A673 (cell line): Measurements from ENCODE around the gene GPC6. TPM values are rescaled to one million over a fixed set of nuclear protein-coding genes. Genes with fewer than 3 reads are reported as not detected.

Experiments
- BruUV-seq: library from RNA; stranded (reverse); fragments of 400-500 nt; replicated peaks from 2 replicates; lab custom pipeline; 2021; lab: Mats Ljungman, UMichigan
- CTCF ChIA-PET: fragments of 300-600 bp; sonication (Branson Sonifier 250); formaldehyde crosslinking; loops from one replicate; lab custom pipeline; 2022; ENCODE audit warnings: antibody characterized with exemption; lab: Charles Lee
- POLR2A ChIA-PET: fragments of 300-600 bp; sonication (Branson Sonifier 250); formaldehyde crosslinking; loops from one replicate; lab custom pipeline; 2022; ENCODE audit warnings: antibody characterized with exemption; ENCODE audit not compliant: low non-redundant PET; lab: Charles Lee
- DNase-seq: peaks from one replicate; pipeline ENCODE4 v3.0.0-alpha.2; 2015; ENCODE audit warnings: low spot score
- H3K27ac ChIP-seq: fragments of 200-600 bp; sonication (generic); 2 replicates; pipeline ENCODE4 v1.5.1; 2016; ENCODE audit warnings: mixed run types, low read depth, mild to moderate bottlenecking, mixed read lengths, antibody characterized with exemption, low read length; ENCODE audit not compliant: poor library complexity, severe bottlenecking
- H3K27me3 ChIP-seq: fragments of 200-600 bp; sonication (generic); replicated peaks from 2 replicates; pipeline ENCODE4 v1.6.1; 2017; ENCODE audit warnings: mixed run types, low read depth, mild to moderate bottlenecking, mixed read lengths, antibody characterized with exemption, low read length; ENCODE audit not compliant: insufficient read depth, poor library complexity
- H3K36me3 ChIP-seq: fragments of 200-600 bp; sonication (generic); 2 replicates; pipeline ENCODE4 v1.6.1; 2016; ENCODE audit warnings: mixed run types, mild to moderate bottlenecking, mixed read lengths, antibody characterized with exemption, low read length; ENCODE audit not compliant: insufficient read depth, poor library complexity, severe bottlenecking
- H3K4me1 ChIP-seq: fragments of 200-600 bp; sonication (generic); 2 replicates; pipeline ENCODE4 v1.6.1; 2017; ENCODE audit warnings: mixed run types, mild to moderate bottlenecking, mixed read lengths, antibody characterized with exemption, low read length; ENCODE audit not compliant: insufficient read depth, poor library complexity, severe bottlenecking
- H3K4me3 ChIP-seq: fragments of 200-600 bp; sonication (generic); 2 replicates; pipeline ENCODE4 v1.5.1; 2016; ENCODE audit warnings: low read depth, mixed run types, mild to moderate bottlenecking, mixed read lengths, low read length; ENCODE audit not compliant: poor library complexity, severe bottlenecking
- H3K9me3 ChIP-seq: fragments of 200-600 bp; sonication (generic); 2 replicates; pipeline ENCODE4 v1.6.1; 2016; ENCODE audit warnings: mixed run types, low read depth, mild to moderate bottlenecking, mixed read lengths, antibody characterized with exemption, low read length; ENCODE audit not compliant: poor library complexity, severe bottlenecking
- EZH2 ChIP-seq: fragments of 200-600 bp; sonication (generic); IDR thresholded peaks from 2 replicates; pipeline ENCODE4 v1.6.1; 2017; ENCODE audit warnings: borderline replicate concordance, low read depth, mild to moderate bottlenecking, mixed read lengths, antibody characterized with exemption, low read length; ENCODE audit not compliant: poor library complexity, severe bottlenecking
- intact Hi-C: fragments of 100-400 bp; cut with micrococcal nuclease; formaldehyde crosslinking; loops from one replicate; pipeline ENCODE4 v1.10.0; 2022; ENCODE audit not compliant: unreplicated experiment
- total RNA-seq: library from RNA; stranded (reverse); gene quantifications from 2 replicates; pipeline ENCODE4 v1.2.3, GENCODE V29; 2021
- TF ChIP-seq, protein P1 (sequence below): fragments of 300-800, 200-600 bp; sonication (generic); conservative IDR thresholded peaks from 2 replicates; pipeline ENCODE4 v1.5.1; 2017; ENCODE audit warnings: low read depth, mild to moderate bottlenecking, antibody characterized with exemption, low read length, moderate library complexity, mixed read lengths

The GPC6 gene
- total RNA-seq, 1 experiment from 2014 or later, result 23.3 TPM

DNA sequence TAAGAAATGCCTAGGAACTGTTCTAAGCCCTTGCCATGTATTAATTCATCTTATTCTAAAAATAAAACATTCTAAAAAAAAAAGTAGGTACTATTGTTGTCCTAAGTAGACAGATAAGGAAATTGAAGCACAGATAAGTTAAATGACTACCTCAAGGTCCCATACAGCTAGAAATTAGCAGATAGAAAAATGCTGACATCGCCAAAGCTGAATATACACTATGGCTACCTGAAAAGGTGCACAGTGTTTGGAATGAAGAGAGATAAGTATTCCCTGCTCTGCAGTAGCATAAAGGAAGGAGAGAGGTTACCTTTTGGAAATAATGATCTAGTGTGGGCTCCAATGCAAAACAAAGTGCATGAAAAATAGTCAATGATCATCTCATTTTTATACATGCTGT, 1187.5 kb downstream of the GPC6 start:
- Histone ChIP-seq H3K4me1 (peaks cover 8% of the 10 kb centered on the region), H3K27me3 (no peaks in the 10 kb centered on the region), H3K9me3 (no peaks in the 10 kb centered on the region), H3K36me3 (no peaks in the 10 kb centered on the region), H3K4me3 (no peak overlapping the region), H3K27ac (no peak overlapping the region)
- no peak for DNase-seq
- ChIA-PET CTCF (no interaction called here), POLR2A (no interaction called here)
- intact Hi-C loops, result no loop called here
- BruUV-seq, result no TSS peak
- TF ChIP-seq EZH2, result no peak
- TF ChIP-seq, protein P1, sequence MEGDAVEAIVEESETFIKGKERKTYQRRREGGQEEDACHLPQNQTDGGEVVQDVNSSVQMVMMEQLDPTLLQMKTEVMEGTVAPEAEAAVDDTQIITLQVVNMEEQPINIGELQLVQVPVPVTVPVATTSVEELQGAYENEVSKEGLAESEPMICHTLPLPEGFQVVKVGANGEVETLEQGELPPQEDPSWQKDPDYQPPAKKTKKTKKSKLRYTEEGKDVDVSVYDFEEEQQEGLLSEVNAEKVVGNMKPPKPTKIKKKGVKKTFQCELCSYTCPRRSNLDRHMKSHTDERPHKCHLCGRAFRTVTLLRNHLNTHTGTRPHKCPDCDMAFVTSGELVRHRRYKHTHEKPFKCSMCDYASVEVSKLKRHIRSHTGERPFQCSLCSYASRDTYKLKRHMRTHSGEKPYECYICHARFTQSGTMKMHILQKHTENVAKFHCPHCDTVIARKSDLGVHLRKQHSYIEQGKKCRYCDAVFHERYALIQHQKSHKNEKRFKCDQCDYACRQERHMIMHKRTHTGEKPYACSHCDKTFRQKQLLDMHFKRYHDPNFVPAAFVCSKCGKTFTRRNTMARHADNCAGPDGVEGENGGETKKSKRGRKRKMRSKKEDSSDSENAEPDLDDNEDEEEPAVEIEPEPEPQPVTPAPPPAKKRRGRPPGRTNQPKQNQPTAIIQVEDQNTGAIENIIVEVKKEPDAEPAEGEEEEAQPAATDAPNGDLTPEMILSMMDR, result no peak

DNA sequence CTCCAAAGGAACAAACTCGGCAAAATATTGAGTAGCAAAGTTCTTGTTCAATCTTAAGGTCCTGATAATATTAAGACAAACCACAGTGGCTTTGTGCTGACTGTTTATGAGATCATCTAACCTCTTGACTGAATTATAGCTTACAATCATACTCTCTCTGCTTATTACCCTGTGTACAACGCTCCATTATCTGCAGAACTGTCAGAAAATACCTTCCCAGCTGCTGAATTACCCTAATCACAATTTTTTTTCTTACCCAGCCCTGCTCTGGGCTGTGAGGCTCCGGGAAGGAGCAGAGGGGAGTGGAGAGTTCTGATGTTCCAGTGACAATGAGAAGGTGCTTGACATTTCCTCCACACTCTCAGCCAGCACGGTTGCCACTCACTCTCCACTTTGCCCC, 1188.1 kb downstream of the GPC6 start:
- Histone ChIP-seq H3K27ac (no peak overlapping the region), H3K4me1 (peaks cover 8% of the 10 kb centered on the region), H3K4me3 (no peak overlapping the region), H3K27me3 (no peaks in the 10 kb centered on the region), H3K36me3 (no peaks in the 10 kb centered on the region), H3K9me3 (no peaks in the 10 kb centered on the region)
- POLR2A ChIA-PET, result no interaction called here
- no TSS peak for BruUV-seq
- CTCF ChIA-PET, result no interaction called here
- DNase-seq, result no peak
- intact Hi-C loops, result no loop called here
- TF ChIP-seq EZH2, result no peak
- TF ChIP-seq, protein P1, result no peak

DNA sequence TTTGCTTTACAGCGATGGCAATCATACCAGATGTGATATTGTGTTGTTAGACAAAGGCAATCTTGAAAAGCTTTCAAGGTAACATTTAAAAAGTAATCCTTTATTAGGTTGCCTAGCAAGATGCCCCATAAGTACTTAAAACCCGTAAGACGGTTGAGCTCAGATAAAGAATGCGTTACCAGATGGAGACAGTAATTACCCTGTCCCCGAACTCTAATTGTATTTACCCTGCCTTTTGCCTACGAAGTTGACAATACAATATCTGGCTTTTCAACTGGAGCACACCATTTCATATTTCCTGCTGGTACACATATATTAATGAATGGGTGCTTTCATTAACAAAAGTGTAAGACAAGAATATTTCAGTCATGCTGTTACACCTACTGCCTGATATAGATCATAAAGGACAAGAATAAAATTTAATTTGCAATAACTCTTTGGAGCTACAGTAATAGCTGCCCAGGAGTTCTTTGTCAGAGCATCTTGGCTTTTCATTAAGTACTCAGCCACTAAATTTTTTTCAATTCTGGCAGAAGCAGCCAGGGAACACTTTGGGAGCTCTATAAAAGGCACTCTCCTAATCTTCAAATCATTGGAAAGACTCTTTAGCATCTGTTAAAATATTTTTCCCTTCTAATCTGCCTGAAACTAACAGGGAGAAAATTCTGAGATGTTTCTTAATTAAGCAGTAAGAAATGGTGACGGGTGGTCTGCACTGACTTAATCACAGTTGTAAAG, 1189.1 kb downstream of the GPC6 start:
- no peak overlapping the region for H3K4me3 ChIP-seq
- no peak for TF ChIP-seq EZH2
- CTCF ChIA-PET, result interaction anchor here (0.6 kb wide), 1 partner anchor 136 kb away, joined by 5 read pairs; no protein-coding TSS in a partner anchor

More for the DNA sequence above, 1189.1 kb downstream of the GPC6 start:
- no peak overlapping the region for H3K27ac ChIP-seq
- H3K36me3 ChIP-seq, result no peaks in the 10 kb centered on the region
- DNase-seq, result peak; percentile 19
- no TSS peak for BruUV-seq
- H3K27me3 ChIP-seq, result no peaks in the 10 kb centered on the region
- POLR2A ChIA-PET, result no interaction called here
- intact Hi-C loops, result no loop called here
- no peaks in the 10 kb centered on the region for H3K9me3 ChIP-seq
- peaks cover 8% of the 10 kb centered on the region for H3K4me1 ChIP-seq
